ENCODE data around the gene ARHGAP40. TPM values are rescaled to one million over a fixed set of nuclear protein-coding genes. Genes with fewer than 3 reads are reported as not detected.

The ARHGAP40 gene
- total RNA-seq, 1 experiment from 2014 or later, result not detected

DNA sequence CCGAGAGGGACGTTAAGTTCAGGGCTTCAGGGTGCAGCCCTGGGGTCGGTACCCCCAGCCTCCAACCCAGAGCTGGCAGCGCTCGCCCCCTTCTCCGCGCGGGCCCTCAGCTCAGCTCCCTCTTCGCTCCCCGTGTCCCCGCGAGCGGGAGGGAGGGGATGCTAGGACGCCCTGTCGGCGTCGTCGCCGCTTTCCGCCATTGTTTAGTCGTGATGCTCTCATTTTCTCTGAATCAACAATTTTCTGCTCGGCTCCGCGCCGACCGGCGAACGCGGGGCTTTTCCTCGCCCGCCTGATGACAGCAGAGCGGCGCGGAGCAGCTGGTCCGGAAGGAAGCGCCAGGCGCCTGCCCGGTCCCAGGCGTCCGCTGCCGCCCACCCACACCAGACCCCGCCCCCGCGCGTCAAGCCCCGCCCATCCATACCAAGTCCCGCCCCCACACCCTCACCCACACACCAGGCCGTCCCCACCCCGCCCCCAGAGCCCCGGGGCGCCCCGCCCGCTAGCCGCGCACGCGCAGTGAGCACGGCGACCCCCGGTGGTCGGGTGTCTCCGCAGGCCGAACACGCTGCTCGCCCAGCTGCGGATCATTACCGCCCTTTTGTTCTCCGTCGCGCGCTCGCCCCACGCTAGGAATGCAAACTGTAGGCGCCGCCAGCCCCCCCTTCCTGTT lies 72.6 kb downstream of the ARHGAP40 start:
- DNase-seq (ENCODE audit: low read depth), result peak; percentile 41

GRCh38 chr20:38674765-38675133 lies 73.1 kb downstream of the ARHGAP40 start:
- no peak for DNase-seq (ENCODE audit: low read depth)

DNA sequence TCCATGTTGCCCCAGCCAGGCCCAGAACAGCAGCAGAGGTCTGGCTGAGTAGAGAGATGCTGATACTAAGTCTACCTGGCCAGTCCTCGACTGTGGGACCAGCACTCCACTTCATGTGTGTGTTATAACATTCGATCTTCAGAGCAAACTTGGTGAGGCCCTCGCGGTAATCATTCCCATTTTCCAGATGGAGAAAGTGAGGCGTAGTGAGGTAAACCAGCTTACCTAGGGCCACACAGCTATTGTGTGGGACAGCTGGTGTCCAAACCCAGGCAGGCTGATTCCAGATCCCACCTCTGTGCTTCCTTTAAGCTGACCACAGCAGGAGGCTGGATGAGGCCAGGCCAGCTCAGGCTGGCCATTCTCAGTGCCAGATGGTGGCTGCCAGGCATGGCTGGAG lies 75.0 kb downstream of the ARHGAP40 start:
- no peak for DNase-seq (ENCODE audit: low read depth)

- DNase-seq (ENCODE audit: low read depth), result peak; percentile 33
Measured at GRCh38 chr20:38680500-38681306, 79.1 kb downstream of the ARHGAP40 start.

DNA sequence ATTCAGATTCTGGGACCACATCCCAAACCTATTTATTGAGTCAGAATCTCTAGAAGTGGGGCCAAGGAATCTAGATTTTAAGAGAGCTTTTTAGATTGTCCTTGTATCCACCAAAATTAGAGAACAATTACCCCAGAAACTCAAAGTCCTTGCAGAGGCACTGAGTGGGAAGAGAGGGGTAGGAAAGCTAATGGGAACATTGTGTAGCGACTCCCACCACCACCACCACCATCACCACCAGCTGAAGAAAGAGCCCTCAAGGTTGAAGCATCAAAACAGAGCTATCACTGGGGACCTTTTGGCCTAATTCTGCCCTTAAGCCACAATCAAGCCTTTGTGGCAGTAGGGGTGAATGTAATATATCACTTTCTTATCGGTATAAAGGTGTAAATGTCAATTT lies 83.7 kb downstream of the ARHGAP40 start:
- DNase-seq (ENCODE audit: low read depth), result no peak

- peak; percentile 38 for DNase-seq (ENCODE audit: low read depth)
Measured at GRCh38 chr20:38685853-38686473, 84.4 kb downstream of the ARHGAP40 start.

GRCh38 chr20:38692436-38693411 lies 91.1 kb downstream of the ARHGAP40 start:
- DNase-seq (ENCODE audit: low read depth), result peak; percentile 59

GRCh38 chr20:38697306-38697705 lies 95.7 kb downstream of the ARHGAP40 start:
- no peak for DNase-seq (ENCODE audit: low read depth)

GRCh38 chr20:38698541-38698940 lies 96.9 kb downstream of the ARHGAP40 start:
- no peak for DNase-seq (ENCODE audit: low read depth)

GRCh38 chr20:38700141-38700540 lies 98.5 kb downstream of the ARHGAP40 start:
- no peak for DNase-seq (ENCODE audit: low read depth)

Other genes with a start within 250 kb of the ARHGAP40 start
- 5.6 and 6.7 TPM in 2 replicates for gene SNHG17, start 166.5 kb upstream of the ARHGAP40 start, total RNA-seq (2014; rRNA removed)
- gene RALGAPB, start 129.0 kb upstream of the ARHGAP40 start, total RNA-seq (2014; rRNA removed), result 18.0 and 21.4 TPM in 2 replicates
- gene ADIG, start 20.6 kb upstream of the ARHGAP40 start, total RNA-seq (2014; rRNA removed), result not detected in 2 replicates
- not detected in 2 replicates for gene SLC32A1, start 122.7 kb downstream of the ARHGAP40 start, total RNA-seq (2014; rRNA removed)
- gene ACTR5, start 146.7 kb downstream of the ARHGAP40 start, total RNA-seq (2014; rRNA removed), result 7.3 and 8.9 TPM in 2 replicates
- not detected in 2 replicates for gene PPP1R16B, start 203.9 kb downstream of the ARHGAP40 start, total RNA-seq (2014; rRNA removed)